Measurements from ENCODE around the gene TSNAX. TPM values are rescaled to one million over a fixed set of nuclear protein-coding genes. Genes with fewer than 3 reads are reported as not detected.

The TSNAX gene
- total and polyA plus RNA-seq, 9 of the 15 experiments (the other 6 are each of a cell fraction or from before 2014, with no cell fraction given) = 33.8 to 102 (median 61.2) TPM

DNA sequence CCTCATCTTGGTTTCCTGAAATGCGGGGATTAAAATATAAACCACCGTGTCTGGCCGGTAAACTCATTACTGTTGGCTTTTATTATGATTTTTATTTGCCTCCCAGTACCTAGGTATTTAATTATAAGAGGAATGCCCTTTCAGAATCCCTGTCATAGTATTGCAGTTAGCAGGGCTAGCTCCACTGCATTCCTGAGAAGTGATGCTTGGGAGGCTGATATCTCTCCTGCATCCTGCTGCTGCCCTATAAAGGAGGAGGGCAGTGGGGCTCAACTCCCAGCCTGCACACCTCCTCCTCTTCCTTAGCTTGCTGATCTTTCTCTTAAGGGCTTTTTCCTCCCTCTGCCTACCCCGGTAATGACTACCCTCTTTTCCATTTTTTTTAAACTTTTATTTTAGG is 78.2 kb downstream of the TSNAX start:
- intact Hi-C loops (cut with micrococcal nuclease) = loop anchor here (10.0 kb wide), 1 partner anchor 512 kb away; no protein-coding TSS in a partner anchor
- no peaks in the 10 kb centered on the region for H3K36me3 ChIP-seq (ENCODE audit: control insufficient read depth, insufficient read depth, low read length)
- ChIA-PET POLR2A (interaction anchor here (0.6 to 1.7 kb wide), 2 partner anchors 11 to 268 kb away, joined by 4 to 6 read pairs; no protein-coding TSS in a partner anchor), CTCF (ENCODE audit: low intra/inter-chr PET ratio) (no interaction called here)
- WGBS (ENCODE audit: insufficient coverage, low coverage, missing lambda C conversion rate) = 0% methylated on average over 4 of the region's 4 CpGs
- ATAC-seq = no peak
- peaks cover 7 to 26% of the 10 kb centered on the region in 2 experiments; a peak in 4 of 5 replicates for H3K27me3 ChIP-seq (ENCODE audit: control insufficient read depth in 2 of 2, insufficient read depth in 2 of 2, low read length in 2 of 2)
- no peak overlapping the region for H3K27ac ChIP-seq (ENCODE audit: extremely low read depth, low read depth, low read length)
- no peak overlapping the region for H2AFZ ChIP-seq (ENCODE audit: low read depth, low read length)
- no peak for FAIRE-seq
- no peak for TF ChIP-seq SIX5 (IDR thresholded peaks at IDR 0.05; ENCODE audit: borderline replicate concordance in 1 of 2, insufficient read depth in 1 of 2, low read depth in 1 of 2, low read length in 2 of 2)
- TF ChIP-seq MTA3 (IDR thresholded peaks at IDR 0.05; ENCODE audit: borderline replicate concordance) = no peak
- TF ChIP-seq HDAC2 (IDR thresholded peaks at IDR 0.05) = no peak
- TF ChIP-seq BHLHE40 (IDR thresholded peaks at IDR 0.05; ENCODE audit: low read length) = no peak
- TF ChIP-seq NFATC3 (IDR thresholded peaks at IDR 0.05) = no peak
- TF ChIP-seq, protein P1, sequence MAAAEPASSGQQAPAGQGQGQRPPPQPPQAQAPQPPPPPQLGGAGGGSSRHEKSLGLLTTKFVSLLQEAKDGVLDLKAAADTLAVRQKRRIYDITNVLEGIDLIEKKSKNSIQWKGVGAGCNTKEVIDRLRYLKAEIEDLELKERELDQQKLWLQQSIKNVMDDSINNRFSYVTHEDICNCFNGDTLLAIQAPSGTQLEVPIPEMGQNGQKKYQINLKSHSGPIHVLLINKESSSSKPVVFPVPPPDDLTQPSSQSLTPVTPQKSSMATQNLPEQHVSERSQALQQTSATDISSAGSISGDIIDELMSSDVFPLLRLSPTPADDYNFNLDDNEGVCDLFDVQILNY (CRISPR knock-in tag; IDR thresholded peaks at IDR 0.05) = no peak
- TF ChIP-seq, protein P2, sequence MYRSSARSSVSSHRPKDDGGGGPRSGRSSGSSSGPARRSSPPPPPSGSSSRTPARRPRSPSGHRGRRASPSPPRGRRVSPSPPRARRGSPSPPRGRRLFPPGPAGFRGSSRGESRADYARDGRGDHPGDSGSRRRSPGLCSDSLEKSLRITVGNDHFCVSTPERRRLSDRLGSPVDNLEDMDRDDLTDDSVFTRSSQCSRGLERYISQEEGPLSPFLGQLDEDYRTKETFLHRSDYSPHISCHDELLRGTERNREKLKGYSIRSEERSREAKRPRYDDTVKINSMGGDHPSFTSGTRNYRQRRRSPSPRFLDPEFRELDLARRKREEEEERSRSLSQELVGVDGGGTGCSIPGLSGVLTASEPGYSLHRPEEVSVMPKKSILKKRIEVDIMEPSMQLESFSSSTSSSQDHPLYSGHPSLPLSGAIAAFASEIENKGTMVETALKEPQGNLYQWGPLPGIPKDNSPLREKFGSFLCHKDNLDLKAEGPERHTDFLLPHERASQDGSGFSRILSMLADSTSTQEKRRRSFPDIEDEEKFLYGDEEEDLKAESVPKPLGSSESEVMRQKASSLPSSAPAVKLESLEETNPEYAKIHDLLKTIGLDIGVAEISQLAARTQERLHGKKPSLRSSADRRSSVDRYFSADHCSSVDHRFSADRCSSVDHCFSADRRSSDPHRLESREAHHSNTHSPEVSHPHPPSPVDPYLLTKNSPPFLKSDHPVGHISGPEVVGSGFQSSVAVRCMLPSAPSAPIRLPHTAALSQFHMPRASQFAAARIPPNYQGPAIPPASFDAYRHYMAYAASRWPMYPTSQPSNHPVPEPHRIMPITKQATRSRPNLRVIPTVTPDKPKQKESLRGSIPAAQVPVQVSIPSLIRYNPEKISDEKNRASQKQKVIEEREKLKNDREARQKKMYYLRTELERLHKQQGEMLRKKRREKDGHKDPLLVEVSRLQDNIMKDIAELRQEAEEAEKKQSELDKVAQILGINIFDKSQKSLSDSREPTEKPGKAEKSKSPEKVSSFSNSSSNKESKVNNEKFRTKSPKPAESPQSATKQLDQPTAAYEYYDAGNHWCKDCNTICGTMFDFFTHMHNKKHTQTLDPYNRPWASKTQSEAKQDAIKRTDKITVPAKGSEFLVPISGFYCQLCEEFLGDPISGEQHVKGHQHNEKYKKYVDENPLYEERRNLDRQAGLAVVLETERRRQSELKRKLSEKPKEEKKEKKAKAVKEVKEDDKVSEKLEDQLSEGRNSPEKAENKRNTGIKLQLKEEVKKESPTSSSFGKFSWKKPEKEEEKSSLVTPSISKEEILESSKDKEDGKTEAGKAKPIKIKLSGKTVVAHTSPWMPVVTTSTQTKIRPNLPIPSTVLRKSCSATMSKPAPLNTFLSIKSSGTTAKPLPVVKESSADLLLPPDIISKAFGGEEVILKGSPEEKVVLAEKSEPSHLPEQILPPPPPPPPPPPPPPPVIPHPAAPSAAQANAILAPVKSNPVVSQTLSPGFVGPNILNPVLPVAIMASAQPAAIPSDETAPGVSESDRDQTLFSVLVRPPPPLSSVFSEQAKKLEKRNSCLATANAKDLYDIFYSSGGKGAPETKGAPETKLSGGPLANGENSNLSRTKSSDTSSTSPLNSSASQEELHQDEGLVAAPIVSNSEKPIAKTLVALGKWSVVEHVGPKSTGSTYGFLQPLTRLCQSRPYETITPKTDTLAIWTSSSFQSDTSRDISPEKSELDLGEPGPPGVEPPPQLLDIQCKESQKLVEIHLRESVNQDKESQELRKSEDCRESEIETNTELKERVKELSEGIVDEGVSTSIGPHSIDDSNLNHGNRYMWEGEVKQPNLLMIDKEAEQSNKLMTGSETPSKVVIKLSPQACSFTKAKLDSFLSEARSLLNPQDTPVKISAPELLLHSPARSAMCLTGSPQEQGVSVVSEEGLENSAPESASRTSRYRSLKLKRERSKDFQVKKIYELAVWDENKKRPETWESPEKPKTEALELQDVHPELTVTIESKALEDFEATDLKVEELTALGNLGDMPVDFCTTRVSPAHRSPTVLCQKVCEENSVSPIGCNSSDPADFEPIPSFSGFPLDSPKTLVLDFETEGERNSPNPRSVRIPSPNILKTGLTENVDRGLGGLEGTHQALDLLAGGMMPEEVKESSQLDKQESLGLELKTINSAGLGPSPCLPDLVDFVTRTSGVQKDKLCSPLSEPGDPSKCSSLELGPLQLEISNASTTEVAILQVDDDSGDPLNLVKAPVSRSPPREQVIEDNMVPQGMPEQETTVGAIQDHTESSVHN (IDR thresholded peaks at IDR 0.05; ENCODE audit: borderline replicate concordance in 1 of 2, low read depth in 1 of 2) = no peak
- no peak for TF ChIP-seq RAD51 (IDR thresholded peaks at IDR 0.05; ENCODE audit: borderline replicate concordance, low read depth)
- TF ChIP-seq ZNF324 (CRISPR knock-in tag; IDR thresholded peaks at IDR 0.05) = no peak
- no peaks in the 10 kb centered on the region for H3K79me2 ChIP-seq (ENCODE audit: control insufficient read depth, insufficient read depth, low read length)
- DNase-seq (ENCODE audit: extremely low read depth in 1 of 4, low spot score in 3 of 4) = no peak
- BruUV-seq (replicated peaks) = no TSS peak
- H3K9me3 ChIP-seq (replicated peaks; ENCODE audit: control insufficient read depth, insufficient read depth, low read depth, low read length) = no peaks in the 10 kb centered on the region
- no peak overlapping the region for H3K4me2 ChIP-seq (ENCODE audit: insufficient read depth, low read length)
- no peak overlapping the region for H3K9ac ChIP-seq (ENCODE audit: insufficient read depth in 1 of 2, low read depth in 2 of 2, low read length in 2 of 2)
- H3K9me1 ChIP-seq (ENCODE audit: control insufficient read depth, insufficient read depth, low read length) = no peaks in the 10 kb centered on the region
- H3K4me1 ChIP-seq (replicated peaks in 1 of 2; ENCODE audit: control insufficient read depth in 2 of 2, insufficient read depth in 2 of 2, low read length in 2 of 2) = peaks cover 0 to 5% of the 10 kb centered on the region in 2 experiments; a peak in 2 of 5 replicates
- H4K20me1 ChIP-seq (replicated peaks; ENCODE audit: control insufficient read depth, insufficient read depth, low read length) = no peaks in the 10 kb centered on the region
- H3K4me3 ChIP-seq = no peak overlapping the region
- in situ Hi-C loops (cut with MboI) = loop anchor here (10.0 kb wide), 1 partner anchor 802 kb away; no protein-coding TSS in a partner anchor
